H1 (cell line): ENCODE measurements around the gene RAPGEF5. TPM values are rescaled to one million over a fixed set of nuclear protein-coding genes. Genes with fewer than 3 reads are reported as not detected.

ENCODE experiments used
- CTCF ChIA-PET: fragments of 300-600 bp; sonication (Branson Sonifier 250); formaldehyde crosslinking; loops from one replicate; lab custom pipeline; 2021; ENCODE audit not compliant: partially characterized antibody; lab: Charles Lee
- POLR2A ChIA-PET: fragments of 300-600 bp; sonication (Branson Sonifier 250); formaldehyde crosslinking; loops from one replicate; lab custom pipeline; 2021; ENCODE audit warnings: inconsistent platforms; ENCODE audit not compliant: partially characterized antibody; lab: Charles Lee
- DNase-seq, 2 experiments: peaks; one replicate each; pipeline versions ENCODE4 v3.0.0 to v3.0.0-alpha.2; 2010 to 2022; ENCODE audit warnings: low spot score in 2 of 2, low read depth in 1 of 2, mixed read lengths in 1 of 2
- FAIRE-seq: peaks from 2 replicates; lab custom pipeline; 2011; peaks lifted over from hg19 to GRCh38; lab: Jason Lieb, UNC
- H2AFZ ChIP-seq: 2 replicates; pipeline ENCODE4 v1.8.1; 2012; ENCODE audit warnings: low read length, inconsistent platforms
- H2AK5ac ChIP-seq: 2 replicates; pipeline ENCODE4 v1.6.1; 2013; ENCODE audit warnings: low read depth, low read length
- H2BK120ac ChIP-seq: replicated peaks from 2 replicates; pipeline ENCODE3; 2013; ENCODE audit warnings: low read depth, low read length, inconsistent platforms
- H2BK12ac ChIP-seq: 2 replicates; pipeline ENCODE4 v1.6.1; 2013; ENCODE audit warnings: low read depth, low read length
- H2BK15ac ChIP-seq: 2 replicates; pipeline ENCODE4 v1.6.1; 2013; ENCODE audit warnings: low read length
- H2BK20ac ChIP-seq: 2 replicates; pipeline ENCODE4 v1.6.1; 2013; ENCODE audit warnings: low read length
- H2BK5ac ChIP-seq: 2 replicates; pipeline ENCODE4 v1.6.1; 2013; ENCODE audit warnings: low read depth, low read length
- H3K14ac ChIP-seq: 2 replicates; pipeline ENCODE4 v1.6.1; 2013; ENCODE audit warnings: inconsistent platforms; ENCODE audit not compliant: insufficient read length
- H3K18ac ChIP-seq: 2 replicates; pipeline ENCODE4 v1.6.1; 2013; ENCODE audit warnings: low read length; ENCODE audit errors: extremely low read depth
- H3K23ac ChIP-seq: 2 replicates; pipeline ENCODE4 v1.6.1; 2013; ENCODE audit warnings: inconsistent platforms; ENCODE audit not compliant: insufficient read length
- H3K23me2 ChIP-seq: 2 replicates; pipeline ENCODE4 v1.6.1; 2013; ENCODE audit warnings: low read depth, low read length
- H3K27ac ChIP-seq: 2 replicates; pipeline ENCODE4 v1.6.1; 2011; ENCODE audit warnings: low read depth, low read length, inconsistent platforms
- H3K27me3 ChIP-seq, 4 experiments: replicated peaks in 1 of 4; 1 replicate in 1 of 4; 2 replicates in 3 of 4; pipeline versions ENCODE4 v1.6.1 to v1.8.1; 2011 to 2013; ENCODE audit warnings: low read length in 3 of 4, mild to moderate bottlenecking in 3 of 4, inconsistent platforms in 2 of 4, mixed read lengths in 2 of 4, moderate library complexity in 1 of 4; ENCODE audit not compliant: control insufficient read depth in 3 of 4, insufficient read depth in 3 of 4; ENCODE audit errors: extremely low read depth in 1 of 4
- H3K36me3 ChIP-seq, 4 experiments: 2 replicates each; pipeline versions ENCODE4 v1.6.1 to v1.8.1; 2011 to 2013; ENCODE audit warnings: mild to moderate bottlenecking in 4 of 4, low read length in 3 of 4, moderate library complexity in 2 of 4, control low read depth in 1 of 4, inconsistent platforms in 1 of 4; ENCODE audit not compliant: insufficient read depth in 4 of 4, control insufficient read depth in 2 of 4
- H3K4ac ChIP-seq: replicated peaks from 2 replicates; pipeline ENCODE3; 2013; ENCODE audit warnings: low read length, low read depth, mixed read lengths, inconsistent platforms; ENCODE audit not compliant: insufficient read length
- H3K4me1 ChIP-seq, 4 experiments: replicated peaks in 1 of 4; 1 replicate in 1 of 4; 2 replicates in 3 of 4; pipeline versions ENCODE4 v1.6.1 to v1.8.1; 2011 to 2013; ENCODE audit warnings: low read length in 3 of 4, inconsistent platforms in 2 of 4, mixed read lengths in 1 of 4; ENCODE audit not compliant: insufficient read depth in 4 of 4, control insufficient read depth in 3 of 4
- H3K4me2 ChIP-seq, 2 experiments: 2 replicates each; pipeline versions ENCODE4 v1.6.1 to v1.8.1; 2011 to 2013; ENCODE audit warnings: low read depth in 2 of 2, low read length in 2 of 2, control low read depth in 1 of 2, inconsistent platforms in 1 of 2, mild to moderate bottlenecking in 1 of 2; ENCODE audit not compliant: insufficient read depth in 1 of 2
- H3K4me3 ChIP-seq, 4 experiments: fragments of 200-600, 300-600 bp in 1 of 4; sonication (generic), shearing (Covaris generic), sonication (Bioruptor Twin) in 1 of 4; 2 replicates each; pipeline versions ENCODE4 v1.5.1 to v1.8.1; 2011 to 2016; ENCODE audit warnings: low read length in 4 of 4, low read depth in 3 of 4, control low read depth in 2 of 4, inconsistent platforms in 2 of 4, mild to moderate bottlenecking in 2 of 4, mixed read lengths in 1 of 4, moderate library complexity in 1 of 4; ENCODE audit not compliant: insufficient read depth in 2 of 4; ENCODE audit errors: extremely low read depth in 1 of 4
- H3K56ac ChIP-seq: replicated peaks from 2 replicates; pipeline ENCODE3; 2013; ENCODE audit warnings: low read depth, mild to moderate bottlenecking, mixed read lengths, low read length, inconsistent platforms; ENCODE audit not compliant: insufficient read length
- H3K79me1 ChIP-seq: 2 replicates; pipeline ENCODE4 v1.6.1; 2013; ENCODE audit warnings: low read depth, low read length, control low read depth
- H3K79me2 ChIP-seq, 2 experiments: 2 replicates each; pipeline versions ENCODE4 v1.6.1 to v1.8.1; 2012 to 2013; ENCODE audit warnings: low read length in 2 of 2, mild to moderate bottlenecking in 2 of 2, inconsistent platforms in 1 of 2; ENCODE audit not compliant: insufficient read depth in 2 of 2, control insufficient read depth in 1 of 2
- H3K9ac ChIP-seq, 4 experiments: replicated peaks in 1 of 4; 1 replicate in 1 of 4; 2 replicates in 3 of 4; pipeline versions ENCODE4 v1.6.1 to v1.8.1; 2011 to 2013; ENCODE audit warnings: low read depth in 3 of 4, low read length in 3 of 4, control low read depth in 2 of 4, mild to moderate bottlenecking in 2 of 4, moderate library complexity in 2 of 4, inconsistent platforms in 1 of 4; ENCODE audit errors: extremely low read depth in 1 of 4
- H3K9me3 ChIP-seq, 2 experiments: 2 replicates each; pipeline versions ENCODE4 v1.6.1 to v1.8.1; 2012 to 2013; ENCODE audit warnings: mild to moderate bottlenecking in 2 of 2, moderate library complexity in 2 of 2, control low read depth in 1 of 2, inconsistent platforms in 1 of 2, low read depth in 1 of 2, low read length in 1 of 2, mixed read lengths in 1 of 2; ENCODE audit not compliant: insufficient read depth in 2 of 2
- H4K20me1 ChIP-seq, 2 experiments: replicated peaks in 1 of 2; 2 replicates each; pipeline versions ENCODE3 to v1.8.1; 2011 to 2013; ENCODE audit warnings: inconsistent platforms in 2 of 2, low read length in 2 of 2, mild to moderate bottlenecking in 1 of 2; ENCODE audit not compliant: insufficient read depth in 2 of 2, control insufficient read depth in 1 of 2
- H4K5ac ChIP-seq: 2 replicates; pipeline ENCODE4 v1.6.1; 2013; ENCODE audit warnings: low read length, low read depth, mixed read lengths, inconsistent platforms; ENCODE audit not compliant: insufficient read length
- H4K8ac ChIP-seq: 2 replicates; pipeline ENCODE4 v1.8.0; 2013; ENCODE audit warnings: mild to moderate bottlenecking, moderate library complexity, low read length, inconsistent platforms; ENCODE audit not compliant: insufficient read depth; ENCODE audit errors: extremely low read depth
- H4K91ac ChIP-seq: replicated peaks from 2 replicates; pipeline ENCODE3; 2013; ENCODE audit warnings: low read length, mixed read lengths, inconsistent platforms; ENCODE audit not compliant: insufficient read length
- POLR2AphosphoS5 ChIP-seq: IDR thresholded peaks from 2 replicates; pipeline ENCODE4 v1.6.1; 2011; ENCODE audit warnings: low read depth, low read length
- WGBS, 2 experiments: shearing (Covaris generic) in 1 of 2; methylation state at CpG; one replicate each; pipeline versions ENCODE4 v1.1.6 to v1.1.7; 2013 to 2015; ENCODE audit warnings: low lambda C conversion rate in 2 of 2, mixed read lengths in 2 of 2, inconsistent platforms in 1 of 2, low coverage in 1 of 2, missing lambda C conversion rate in 1 of 2; ENCODE audit not compliant: insufficient replicate concordance in 2 of 2, insufficient coverage in 1 of 2, insufficient read length in 1 of 2; ENCODE audit errors: extremely low coverage in 1 of 2, missing lambda C conversion rate in 1 of 2; 5-methylcytosine and 5-hydroxymethylcytosine counted together
- polyA plus RNA-seq, 7 experiments: library from polyadenylated mRNA; depleted of rRNA in 3 of 7; stranded (reverse) in 5 of 7; unstranded in 2 of 7; fragments of >200 nt in 5 of 7; fragments of 200-250 nt in 2 of 7; gene quantifications; 1 replicate in 5 of 7; 2 replicates in 1 of 7; 4 replicates in 1 of 7; pipeline versions ENCODE4 v1.2.1 to v1.2.3, GENCODE V29; 2011 to 2013; ENCODE audit warnings: missing spikeins in 2 of 7, mixed read lengths in 2 of 7
- total RNA-seq: library from RNA; stranded (reverse); fragmentation: NEBNext Ultra II Directional; extraction: Animal tissue kit (Norgen Biotek cat#: 25700); gene quantifications from 2 replicates; pipeline ENCODE4 v1.2.1, GENCODE V29; 2021

Gene RAPGEF5
- total and polyA plus RNA-seq, 2 of the 8 experiments (the other 6 are each of a cell fraction or from before 2014, with no cell fraction given), result 4.4 to 22.9 TPM

DNA sequence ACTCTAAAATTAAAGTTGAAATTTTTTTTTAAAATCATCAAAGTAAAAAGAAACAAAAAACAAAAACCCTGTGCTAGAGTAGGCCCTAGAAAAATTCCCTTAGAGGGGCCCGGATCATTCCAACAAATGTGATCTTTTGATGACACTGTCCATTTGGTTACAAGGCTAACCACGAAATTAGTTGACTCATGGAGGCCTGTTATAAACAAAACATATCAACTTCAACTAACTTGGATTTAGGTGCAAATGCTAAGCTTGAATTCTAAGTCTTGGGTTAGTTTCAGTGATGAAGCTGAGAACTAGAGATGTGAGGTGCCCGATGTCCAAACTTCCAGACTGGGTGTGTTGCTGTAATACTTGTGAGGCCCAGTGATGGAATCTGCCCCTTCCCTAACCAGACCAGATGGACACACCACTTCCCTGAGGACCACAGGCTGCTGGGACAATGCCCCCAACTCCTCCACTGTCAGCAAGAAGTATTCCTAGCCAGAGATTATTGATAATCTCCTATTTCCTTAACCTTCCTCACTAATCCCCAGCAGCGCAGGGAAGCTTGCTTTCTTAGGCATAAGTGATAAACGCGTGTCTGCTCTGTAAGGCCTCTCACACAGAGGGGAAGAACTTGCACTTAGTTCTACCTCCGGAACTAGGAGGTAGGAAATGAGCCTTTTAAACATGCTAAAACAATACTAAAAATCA lies 108.7 kb downstream of the RAPGEF5 start:
- POLR2A ChIA-PET, result interaction anchor here (1.3 kb wide), 1 partner anchor 137 kb away, joined by 3 read pairs; no protein-coding TSS in a partner anchor
- CTCF ChIA-PET, result no interaction called here
- no peak overlapping the region for H4K8ac ChIP-seq
- no peak overlapping the region for H3K4ac ChIP-seq
- no peak for DNase-seq
- no peak overlapping the region for H2BK12ac ChIP-seq
- no peak overlapping the region for H2BK15ac ChIP-seq
- H3K27me3 ChIP-seq, result no peaks in the 10 kb centered on the region
- no peaks in the 10 kb centered on the region for H3K79me1 ChIP-seq
- no peak overlapping the region for H3K14ac ChIP-seq
- no peak overlapping the region for H2AFZ ChIP-seq
- no peak for TF ChIP-seq POLR2AphosphoS5
- H3K4me2 ChIP-seq, result no peak overlapping the region
- no peak overlapping the region for H3K18ac ChIP-seq
- 88% methylated on average over 7 of the region's 7 CpGs; no CpG with 5 or more reads in 1 of the 2 experiments for WGBS, 2 experiments
- no peak overlapping the region for H2BK20ac ChIP-seq
- H2BK120ac ChIP-seq, result no peak overlapping the region
- FAIRE-seq, result no peak
- H3K4me3 ChIP-seq, result no peak overlapping the region
- H3K23ac ChIP-seq, result no peak overlapping the region
- no peak overlapping the region for H4K5ac ChIP-seq
- H3K23me2 ChIP-seq, result no peaks in the 10 kb centered on the region
- peaks cover 2 to 14% (median 9%) of the 10 kb centered on the region in 4 experiments; a peak in 5 of 7 replicates for H3K4me1 ChIP-seq
- H3K79me2 ChIP-seq, result no peaks in the 10 kb centered on the region
- no peaks in the 10 kb centered on the region for H3K36me3 ChIP-seq
- H2BK5ac ChIP-seq, result no peak overlapping the region
- H3K27ac ChIP-seq, result no peak overlapping the region
- no peak overlapping the region for H3K9ac ChIP-seq
- H2AK5ac ChIP-seq, result no peak overlapping the region
- H3K56ac ChIP-seq, result no peak overlapping the region
- no peak overlapping the region for H4K91ac ChIP-seq
- H3K9me3 ChIP-seq, result no peaks in the 10 kb centered on the region
- H4K20me1 ChIP-seq, result no peaks in the 10 kb centered on the region
